ENCODE data around the gene MTA2.
"Not testable (repeated sequence)": the region's sequence is repeated elsewhere in the genome, so short reads cannot be mapped to it uniquely, and the experiment has no call there.

The MTA2 gene

DNA sequence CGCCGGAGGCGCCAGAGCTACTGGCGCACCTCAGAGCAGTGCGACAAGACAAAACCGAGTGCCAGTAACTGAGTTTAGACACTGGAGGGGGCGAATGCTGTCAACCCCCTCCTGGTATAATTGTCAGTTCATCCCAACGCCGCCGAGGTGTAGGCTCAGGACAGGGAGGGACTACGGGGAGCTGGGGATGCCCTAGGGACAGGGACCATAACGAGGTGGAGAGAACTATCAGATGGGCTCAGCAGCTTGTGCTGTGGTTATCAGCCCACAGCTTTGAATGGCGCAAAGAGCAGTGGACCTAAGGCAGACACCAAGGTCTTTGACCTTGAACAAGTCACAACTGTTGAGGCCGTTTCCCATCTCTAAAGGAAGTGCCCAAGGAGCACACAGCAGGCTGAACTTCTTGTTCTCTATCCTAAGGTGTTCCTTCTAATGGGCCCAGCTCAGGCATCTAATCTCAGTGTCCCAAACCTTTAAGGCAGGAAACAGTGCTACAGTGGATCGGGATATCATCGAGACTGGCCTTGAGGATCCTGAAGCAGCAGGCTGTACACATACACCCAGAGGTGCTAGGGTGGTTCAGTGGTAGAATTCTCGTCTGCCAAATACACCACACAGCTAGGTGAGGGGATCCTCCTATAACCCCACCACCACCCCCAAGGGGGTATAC is 9.4 kb downstream of the MTA2 start:
- DNase-seq (ENCODE audit: low spot score), result no peak

DNA sequence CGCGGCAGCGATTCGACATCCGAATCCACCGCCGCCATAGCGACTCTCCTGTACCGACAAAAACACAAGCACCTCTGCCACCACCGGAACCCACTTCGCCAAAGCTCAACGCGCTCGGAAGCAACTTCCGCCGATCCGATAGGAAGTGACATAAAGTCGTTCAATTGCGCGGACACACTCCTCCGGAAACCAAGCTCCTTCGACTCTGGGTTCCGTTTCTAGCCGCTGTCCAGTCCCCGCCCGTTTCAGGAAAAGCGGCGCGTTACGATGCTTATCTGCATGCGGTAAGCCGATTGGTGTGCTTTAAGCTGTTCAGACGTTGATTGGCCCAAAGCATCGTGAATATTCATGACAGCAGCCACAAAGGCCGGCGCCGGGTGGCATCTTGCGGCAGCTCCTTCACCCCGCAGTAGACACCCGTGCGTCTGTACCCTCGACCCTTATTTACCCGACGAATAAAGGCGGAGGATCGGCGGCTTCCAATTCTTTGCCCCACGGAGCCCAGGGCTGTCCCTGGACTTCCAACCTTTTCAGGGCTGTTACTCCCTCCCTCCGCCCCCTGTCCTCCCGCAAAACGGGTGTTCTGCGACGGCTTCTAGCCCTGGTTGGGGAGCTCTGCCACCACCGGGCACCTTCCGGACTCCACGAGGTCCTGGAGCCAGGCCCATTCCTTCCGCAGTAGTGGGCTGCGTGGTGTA is 10.1 kb downstream of the MTA2 start, which contains the start of gene TUT1:
TSS of gene TUT1 (minus strand) at position 76 of the 698 bp plus-strand sequence. CDS start at position 38, 38 bp downstream.
- DNase-seq (ENCODE audit: low spot score), result peak; percentile 92

DNA sequence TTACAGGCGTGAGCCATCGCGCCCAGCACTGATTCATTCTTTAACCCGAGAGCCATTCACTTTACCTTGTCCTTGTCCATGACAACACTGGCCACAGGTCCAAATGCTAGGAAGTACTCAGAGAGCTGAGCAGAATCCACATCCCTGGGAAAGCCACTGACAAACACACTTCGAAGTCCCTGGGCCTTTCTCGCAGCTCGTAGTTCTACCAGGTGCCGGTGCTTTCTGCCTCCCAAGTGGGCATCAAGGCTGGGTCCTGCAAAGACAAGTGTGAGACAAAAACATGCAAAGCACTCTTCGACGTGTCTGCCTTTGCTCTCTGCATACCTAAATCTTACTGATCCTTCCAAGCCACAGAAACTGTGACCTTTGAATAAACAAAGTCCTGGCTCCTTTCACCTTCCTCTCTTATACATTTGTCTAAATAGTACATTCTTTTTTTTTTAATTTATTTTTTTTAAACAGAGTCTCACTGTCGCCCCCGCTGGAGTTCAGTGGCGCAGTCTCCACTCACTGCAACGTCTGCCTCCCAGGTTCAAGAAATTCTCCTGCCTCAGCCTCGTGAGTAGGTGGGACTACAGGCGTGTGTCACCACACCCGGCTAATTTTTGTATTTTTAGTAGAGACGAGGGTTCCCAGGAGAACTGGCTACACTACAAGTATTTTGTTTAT is 12.6 kb downstream of the MTA2 start:
- DNase-seq (ENCODE audit: low spot score), result no peak

DNA sequence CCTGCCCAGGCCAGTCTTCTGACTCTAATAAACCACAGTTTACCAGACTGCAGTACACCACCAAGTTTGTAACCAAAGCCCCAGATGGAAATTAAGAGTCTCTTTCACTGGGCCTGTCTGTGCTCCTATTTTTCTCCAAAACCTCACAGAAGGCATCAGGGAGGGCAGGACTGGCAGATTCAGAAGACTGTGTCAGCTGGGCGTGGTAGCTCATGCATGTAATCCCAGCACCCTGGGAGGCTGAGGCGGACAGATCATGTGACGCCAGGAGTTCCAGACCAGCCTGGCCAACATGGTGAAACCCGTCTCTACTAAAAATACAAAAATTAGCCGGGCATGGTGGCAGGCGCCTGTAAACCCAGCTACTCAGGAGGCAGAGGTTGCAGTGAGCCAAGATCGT is 16.3 kb downstream of the MTA2 start:
- DNase-seq (ENCODE audit: low spot score), result not testable (repeated sequence)

DNA sequence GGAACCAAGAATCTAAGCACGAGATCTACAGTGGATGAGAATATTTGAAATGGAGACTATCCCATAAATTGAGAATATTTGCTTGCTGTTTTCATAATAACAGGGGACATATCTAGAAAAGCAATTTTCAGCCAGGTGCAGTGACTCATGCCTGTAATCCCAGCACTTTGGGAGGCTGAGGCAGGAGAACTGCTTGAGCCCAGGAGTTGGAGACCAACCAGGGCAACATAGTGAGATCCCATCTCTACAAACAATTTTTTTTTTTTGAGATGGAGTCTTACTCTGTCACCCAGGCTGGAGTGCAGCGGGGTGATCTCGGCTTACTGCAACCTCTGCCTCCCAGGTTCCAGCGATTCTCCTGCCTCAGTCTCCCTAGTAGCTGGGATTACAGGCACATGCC is 19.9 kb downstream of the MTA2 start:
- not testable (repeated sequence) for DNase-seq (ENCODE audit: low spot score)

DNA sequence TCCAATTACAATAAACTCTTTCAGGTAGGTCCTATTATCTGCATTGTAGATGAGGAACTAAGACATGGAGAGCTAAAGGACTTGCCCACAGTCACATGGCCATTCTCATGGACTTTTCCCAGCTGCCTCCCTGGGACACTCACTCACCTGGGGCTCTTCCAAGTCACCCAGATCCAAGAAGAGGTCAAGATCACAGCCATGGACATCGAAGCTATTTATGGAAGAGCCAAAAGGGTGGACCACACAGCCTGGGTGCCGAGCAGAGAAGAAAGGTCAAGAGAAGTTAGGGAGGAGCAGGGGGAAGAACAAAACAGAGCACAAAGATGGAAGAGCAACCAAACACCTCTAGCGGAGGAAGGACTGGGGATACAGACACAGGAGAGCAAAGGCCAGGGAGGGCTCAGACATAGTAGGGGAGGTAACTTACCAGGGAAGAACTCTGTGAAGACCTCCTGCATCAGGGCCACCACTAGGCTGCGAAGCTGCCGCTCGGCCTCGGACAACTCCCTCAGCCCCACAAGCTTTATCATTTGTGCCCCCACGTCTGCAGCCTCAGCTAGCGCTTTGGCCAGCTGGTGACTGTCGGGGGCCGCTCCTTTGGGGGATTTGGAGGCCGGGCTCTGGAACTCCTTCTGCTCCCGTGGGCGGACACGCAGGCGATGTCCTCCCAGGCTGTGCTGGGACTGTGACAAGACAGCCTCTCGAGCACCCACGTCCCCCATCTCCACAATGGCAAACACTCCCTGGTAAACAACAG is 20.5 kb downstream of the MTA2 start:
- DNase-seq (ENCODE audit: low spot score), result no peak

DNA sequence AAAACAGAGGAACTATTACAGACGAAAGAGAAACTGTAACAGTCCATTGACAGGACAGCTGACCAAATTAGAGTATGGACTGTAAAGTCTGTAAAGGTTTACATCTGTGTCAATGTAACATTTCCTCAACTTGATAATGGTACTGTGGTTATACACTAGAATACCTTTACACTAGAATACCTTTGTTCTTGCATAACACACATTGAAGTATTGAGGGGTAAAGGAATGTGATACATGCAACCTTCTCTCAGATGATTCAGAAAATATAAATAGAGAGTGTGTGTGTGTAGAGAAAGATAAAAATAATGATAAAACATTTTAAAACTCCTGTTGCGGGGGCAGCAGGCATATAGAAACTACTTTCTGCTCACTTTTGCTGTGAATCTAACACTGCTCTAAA is 22.4 kb downstream of the MTA2 start:
- DNase-seq (ENCODE audit: low spot score), result no peak

DNA sequence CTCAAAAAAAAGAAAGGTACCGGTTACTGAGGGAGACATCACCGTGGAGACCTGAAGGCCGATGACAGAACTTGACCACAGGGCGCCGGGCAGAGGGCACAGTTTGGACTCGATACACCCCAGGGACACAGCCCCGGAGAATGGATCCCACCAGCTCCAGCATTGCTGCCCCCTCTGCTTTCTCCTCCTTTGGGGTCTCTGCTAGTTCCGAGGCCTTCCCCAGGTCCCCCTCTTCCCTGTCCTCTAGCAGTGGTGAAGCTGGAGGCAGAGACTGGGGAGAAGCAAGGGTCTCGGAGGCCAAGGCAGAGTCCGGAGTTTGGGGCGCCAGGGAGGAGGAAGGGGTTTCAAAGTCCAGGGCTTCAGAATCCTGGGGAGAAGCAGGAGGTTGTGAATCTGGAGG is 23.1 kb downstream of the MTA2 start:
- no peak for DNase-seq (ENCODE audit: low spot score)

DNA sequence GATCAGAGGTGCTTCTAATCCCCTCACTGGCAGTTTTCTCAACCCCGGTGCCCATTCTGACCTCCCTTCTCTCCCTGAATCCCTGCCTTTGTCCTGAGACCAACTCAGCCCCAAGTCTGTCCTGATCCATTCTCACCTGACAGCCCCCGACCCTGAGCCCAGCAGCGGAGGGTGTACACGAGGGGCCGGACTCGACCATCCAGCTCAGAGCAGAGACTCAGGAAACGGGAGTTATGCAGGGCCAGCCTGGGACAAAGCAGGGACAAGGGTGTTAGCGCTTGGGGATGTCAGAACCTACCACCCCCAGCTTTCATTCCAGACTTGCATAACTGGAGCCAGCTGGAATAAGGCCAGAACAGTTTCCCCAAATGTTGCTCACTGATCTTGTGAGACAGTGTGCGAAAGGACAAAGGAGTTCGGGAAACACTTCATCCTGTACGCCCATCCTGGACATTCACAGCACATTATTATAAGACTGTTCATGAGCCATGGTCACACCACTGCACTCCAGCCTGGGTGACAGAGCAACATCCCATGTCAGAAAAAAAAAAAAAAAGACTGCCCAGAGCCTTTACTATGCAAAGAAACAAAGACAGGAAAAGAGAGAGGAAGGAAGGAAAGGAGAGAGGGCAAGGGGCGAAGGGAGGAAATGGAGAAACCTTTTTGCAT is 24.5 kb downstream of the MTA2 start:
- no peak for DNase-seq (ENCODE audit: low spot score)

DNA sequence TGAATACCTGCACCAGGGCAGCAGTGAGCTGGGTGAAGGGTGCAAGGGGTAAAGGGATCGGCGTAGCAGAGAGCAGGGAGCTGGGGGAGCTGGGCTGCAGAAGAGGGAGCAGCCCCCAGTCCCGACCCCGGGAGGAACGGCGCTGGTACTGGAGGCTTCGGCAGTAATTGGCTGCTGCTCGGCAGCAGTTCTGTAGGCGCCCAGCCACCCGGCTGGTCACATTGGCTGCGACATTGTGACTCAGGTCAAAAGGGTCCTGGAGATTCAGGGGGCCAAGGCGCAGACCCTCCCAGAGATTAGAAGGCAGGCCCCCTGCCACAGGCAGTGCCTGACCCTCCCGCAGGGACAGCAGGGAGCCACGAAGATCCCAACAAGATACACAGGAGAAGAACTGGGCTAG is 25.8 kb downstream of the MTA2 start:
- DNase-seq (ENCODE audit: low spot score), result no peak

DNA sequence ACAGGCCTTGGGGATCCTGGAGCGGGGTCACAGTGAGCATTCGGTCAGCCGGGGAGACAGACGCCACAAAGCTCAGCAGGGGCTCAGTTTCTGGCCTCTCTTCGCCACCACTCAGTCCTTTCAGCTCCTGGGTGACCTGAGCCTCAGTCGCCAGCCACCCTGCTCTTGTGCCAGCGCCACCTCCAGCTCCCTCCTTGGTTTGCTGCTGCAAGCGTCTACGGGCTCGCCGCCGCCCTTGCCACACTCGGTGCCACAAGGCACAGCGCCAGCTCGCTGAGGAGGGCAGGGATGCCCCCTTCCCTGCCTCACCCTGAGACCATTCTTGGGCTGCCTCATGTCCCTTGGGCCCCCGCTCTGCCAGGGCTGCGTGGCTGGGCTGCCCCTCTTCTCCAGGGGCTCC is 26.5 kb downstream of the MTA2 start:
- peak; percentile 31 for DNase-seq (ENCODE audit: low spot score)

DNA sequence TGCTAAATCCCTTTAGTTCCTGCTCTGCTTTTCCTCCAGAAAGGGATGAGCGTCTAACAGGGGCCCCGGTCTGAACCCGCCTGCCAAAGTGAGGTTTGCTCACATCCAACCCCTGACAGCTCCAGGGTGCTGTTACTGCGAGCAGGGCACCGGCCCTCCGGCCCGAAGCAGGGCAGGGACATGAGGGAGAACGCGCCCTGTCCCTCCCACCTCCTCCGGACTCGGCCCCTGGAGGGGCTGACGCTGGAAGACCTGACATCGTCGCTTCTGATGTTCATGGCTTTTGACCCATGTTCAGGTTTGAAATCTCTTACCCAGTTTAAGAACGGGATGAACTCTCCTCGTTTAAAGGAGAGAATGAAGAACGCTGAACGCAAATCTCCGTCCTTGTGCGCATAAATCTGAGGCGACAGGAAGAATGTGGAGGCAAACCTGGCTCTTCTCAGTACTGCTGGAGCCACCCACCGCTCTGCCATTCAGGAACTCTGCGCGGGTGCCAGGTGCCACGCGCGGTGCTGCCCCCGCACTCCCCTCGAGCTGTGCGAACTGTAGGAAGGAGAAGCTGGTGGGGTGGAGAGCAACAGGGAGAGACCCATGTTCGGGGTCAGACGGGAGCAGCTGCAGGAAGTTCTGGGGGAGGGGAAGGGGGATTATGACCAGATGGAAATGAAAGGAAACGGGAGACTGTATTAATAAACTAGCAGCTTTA is 27.1 kb downstream of the MTA2 start:
- DNase-seq (ENCODE audit: low spot score), result peak; percentile 53

DNA sequence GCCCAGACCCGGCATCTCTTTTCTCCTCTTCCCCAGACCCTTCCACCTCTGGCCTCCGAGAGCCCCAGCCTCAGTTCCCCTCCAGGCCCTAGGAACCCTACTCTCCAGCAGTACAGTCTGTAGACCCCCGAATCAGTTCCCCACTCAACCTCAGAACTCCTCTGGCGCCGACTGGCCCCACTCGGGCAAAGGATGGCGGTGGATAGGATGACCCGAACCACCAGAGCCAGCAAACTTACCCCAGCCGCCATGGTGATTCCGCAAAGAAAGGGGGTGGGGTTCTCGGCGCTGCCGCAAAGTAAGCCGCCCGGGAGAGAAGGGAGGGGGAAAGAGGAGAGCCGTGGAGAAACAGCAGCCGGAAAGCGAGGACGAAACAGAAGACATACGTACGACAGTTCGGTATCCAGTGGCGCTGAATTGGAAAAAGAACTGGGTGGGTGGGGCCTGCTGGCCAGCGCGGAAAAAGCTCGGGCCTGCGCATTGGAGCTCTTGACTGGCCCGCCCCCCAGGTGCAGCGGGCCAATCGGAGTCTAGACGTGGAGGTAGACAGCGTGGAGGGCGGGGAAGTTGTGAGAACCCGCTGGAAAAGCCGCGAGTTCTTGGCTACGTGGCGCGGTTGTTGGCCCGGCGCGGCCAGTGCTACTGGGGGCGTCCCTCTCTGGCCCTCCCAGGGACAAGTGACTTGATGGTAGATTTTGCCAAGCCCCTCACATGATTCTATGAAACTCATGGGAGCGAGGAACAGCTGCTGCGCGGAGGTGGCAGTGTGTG is 27.9 kb downstream of the MTA2 start, which contains the start of gene EEF1G:
TSS of gene EEF1G (minus strand) at position 300 of the 771 bp plus-strand sequence. CDS start at position 251, 49 bp downstream.
- DNase-seq (ENCODE audit: low spot score), result peak; percentile 98

DNA sequence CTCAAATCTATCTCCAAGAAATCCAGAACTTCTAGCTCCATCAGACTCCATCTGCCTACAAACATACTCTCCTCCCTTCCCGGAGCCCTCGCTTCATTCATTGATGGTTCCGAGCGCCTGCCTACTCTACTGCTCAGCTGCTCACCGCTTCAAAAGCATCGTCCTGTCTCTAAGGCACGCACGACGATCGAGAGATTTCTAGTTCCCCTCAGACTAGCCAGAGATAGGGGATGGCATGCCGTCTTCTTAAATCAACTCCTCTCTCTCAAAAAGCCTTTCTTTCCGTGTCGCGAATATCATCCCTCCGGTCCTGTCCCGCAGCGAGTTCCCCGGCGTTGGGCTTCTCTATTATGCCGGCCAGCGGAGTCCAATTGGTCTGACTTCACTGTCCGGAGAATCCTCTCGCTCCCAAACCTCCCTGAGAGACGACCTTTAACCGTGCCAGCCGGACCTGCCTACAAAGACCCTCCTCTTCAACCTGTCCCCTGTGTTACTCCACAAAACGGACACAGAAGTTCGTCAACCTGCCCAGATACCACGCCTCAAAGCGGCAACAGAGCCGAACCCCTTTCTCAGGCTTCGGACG is 28.6 kb downstream of the MTA2 start:
- DNase-seq (ENCODE audit: low spot score), result peak; percentile 29

DNA sequence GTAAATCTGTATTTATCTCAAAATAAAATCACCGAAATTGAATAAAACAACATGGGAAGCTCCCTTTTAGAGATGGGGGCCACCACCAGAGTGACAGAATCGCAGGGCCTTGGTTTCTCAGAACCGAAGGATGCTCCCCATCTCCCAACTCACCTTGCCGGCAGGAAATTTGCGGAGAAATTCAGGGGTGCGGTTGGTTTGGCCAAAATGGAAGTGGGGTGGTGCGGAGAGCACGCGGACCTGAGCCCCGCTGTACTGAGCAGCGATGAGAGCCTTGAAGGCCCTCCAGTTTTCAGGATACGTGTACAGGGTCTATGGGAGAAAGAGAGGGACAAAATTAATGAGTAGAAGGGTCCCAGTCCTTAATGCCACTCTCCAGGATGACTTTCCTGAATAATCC is 29.2 kb downstream of the MTA2 start:
- DNase-seq (ENCODE audit: low spot score), result no peak

DNA sequence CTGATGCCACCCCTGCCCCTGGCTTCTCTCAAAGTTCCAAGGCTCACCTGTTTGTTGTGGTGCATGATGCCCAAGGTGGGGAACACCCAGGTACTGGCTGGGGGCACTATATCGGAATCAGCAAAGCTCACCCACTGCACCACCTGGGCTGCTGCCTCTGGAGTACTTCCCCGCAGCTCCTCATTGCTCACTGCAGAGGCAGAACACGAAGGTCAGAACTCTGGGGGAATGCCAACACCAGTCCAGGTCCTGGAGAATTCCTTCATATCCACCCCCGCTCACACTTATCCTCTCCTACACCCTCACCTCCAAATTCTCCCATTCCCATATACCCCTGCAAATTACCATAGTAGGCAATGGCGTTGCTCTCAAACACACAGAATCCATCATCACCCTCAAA is 30.2 kb downstream of the MTA2 start:
- DNase-seq (ENCODE audit: low spot score), result not testable (repeated sequence)

DNA sequence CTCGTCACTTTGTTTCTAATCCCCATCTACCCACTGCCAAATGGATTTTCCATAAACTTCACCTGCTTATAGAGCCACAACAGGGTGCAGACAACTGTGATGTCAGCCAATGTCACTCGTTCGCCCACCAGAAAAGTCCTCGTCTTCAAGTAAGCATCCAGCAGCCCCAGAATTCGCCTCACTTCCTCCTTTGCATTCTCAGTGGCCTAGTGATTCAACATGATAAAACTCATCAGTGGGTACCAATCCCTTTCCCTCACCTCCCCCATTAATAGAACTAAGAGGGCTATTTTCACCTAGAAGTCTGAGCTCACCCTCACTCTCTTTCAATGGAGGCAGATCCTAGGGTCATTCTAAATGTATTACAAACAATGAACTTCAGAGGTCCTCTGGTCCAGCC is 30.8 kb downstream of the MTA2 start:
- not testable (repeated sequence) for DNase-seq (ENCODE audit: low spot score)

DNA sequence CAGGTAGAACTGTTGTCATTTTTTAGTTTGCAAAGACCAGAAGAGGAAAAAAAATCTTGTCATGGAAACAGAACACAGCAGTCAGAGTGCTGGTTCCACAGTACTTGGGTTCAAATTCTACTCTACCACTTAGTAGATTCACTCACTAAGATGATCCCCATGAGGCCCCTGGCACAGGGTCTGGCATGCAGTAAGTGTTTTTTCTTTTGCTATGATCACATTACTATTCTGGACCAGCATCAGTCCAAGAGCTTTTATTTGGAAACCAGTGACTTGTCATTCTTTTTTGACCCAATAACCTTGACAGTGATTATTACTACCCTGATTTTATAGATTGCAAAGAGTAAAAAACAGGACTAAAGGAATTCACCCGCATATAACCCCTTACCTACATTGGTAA is 32.1 kb downstream of the MTA2 start:
- DNase-seq (ENCODE audit: low spot score), result no peak

DNA sequence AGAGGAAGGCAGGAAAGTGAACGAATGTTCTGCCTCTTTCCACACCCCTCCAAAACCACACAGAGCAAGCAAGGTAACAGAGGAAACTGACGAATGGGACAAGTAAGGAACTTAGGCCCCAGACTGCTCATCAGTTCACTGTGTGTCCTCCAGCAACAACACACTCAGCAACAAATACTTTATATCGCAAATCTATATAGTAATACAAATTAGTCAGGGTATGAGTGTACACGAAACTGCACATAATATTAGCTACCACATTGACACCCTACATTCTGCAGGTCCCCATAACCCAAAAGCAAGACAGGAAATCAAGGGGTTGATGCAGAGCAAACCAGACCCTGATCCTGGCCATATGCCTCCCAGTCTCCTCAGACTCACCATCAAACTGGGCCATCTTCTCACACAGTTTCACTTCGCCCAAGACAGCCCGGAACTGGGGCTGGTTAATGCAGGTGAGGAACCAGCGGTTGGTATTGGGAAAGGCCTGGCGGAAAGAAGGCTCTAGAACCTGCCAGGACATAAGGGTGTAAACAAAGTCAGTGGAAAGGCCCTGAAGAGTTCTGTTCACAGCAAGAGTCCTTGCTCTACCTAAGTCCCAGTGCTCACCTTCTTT is 34.5 kb downstream of the MTA2 start:
- no peak for DNase-seq (ENCODE audit: low spot score)
